ENCODE results near the gene DSPP. TPM values are rescaled to one million over a fixed set of nuclear protein-coding genes. Genes with fewer than 3 reads are reported as not detected.

DSPP gene
- total RNA-seq, 1 experiment from 2014 or later, result not detected

DNA sequence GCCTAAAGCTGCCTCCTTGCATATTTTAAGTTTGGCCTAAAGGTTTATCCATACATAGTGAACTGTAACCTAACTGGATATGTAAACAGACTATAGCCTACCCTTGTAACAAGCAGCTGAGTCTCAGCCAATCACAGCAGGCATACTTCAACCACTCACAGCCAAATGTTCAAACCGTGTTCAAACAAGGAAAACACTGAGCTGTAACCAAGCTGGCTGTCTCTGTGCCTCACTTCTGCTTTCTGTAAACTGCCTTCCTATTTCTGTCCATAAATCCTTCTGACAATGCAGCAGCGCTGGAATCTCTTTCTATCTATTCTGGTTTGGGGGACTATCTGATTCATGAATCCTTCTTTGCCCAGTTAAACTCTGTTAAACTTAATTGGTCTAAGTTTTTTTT, 16.4 kb downstream of the DSPP start:
- Mint-ChIP-seq H3K4me3 (no peak overlapping the region), H3K9me3 (peaks cover 9% of the 10 kb centered on the region), H3K27ac (no peak overlapping the region), H3K27me3 (ENCODE audit: low read depth) (no peaks in the 10 kb centered on the region), H3K4me1 (peaks cover 4% of the 10 kb centered on the region), H3K36me3 (no peaks in the 10 kb centered on the region)
- DNase-seq (ENCODE audit: low spot score), result no peak
- ChIA-PET CTCF (interaction anchor here (0.8 to 1.2 kb wide), 2 partner anchors 80 to 214 kb away, joined by 3 to 6 read pairs; no protein-coding TSS in a partner anchor), POLR2A (interaction anchor here (0.6 kb wide), 1 partner anchor 369 kb away, joined by 4 read pairs; no protein-coding TSS in a partner anchor)
- TF ChIP-seq CBFB (CRISPR knock-in tag; IDR thresholded peaks at IDR 0.05; ENCODE audit: low read depth) (no peak), JUN (CRISPR knock-in tag; IDR thresholded peaks at IDR 0.05) (no peak), SP1 (CRISPR knock-in tag; conservative IDR thresholded peaks at IDR 0.05) (no peak), ATF1 (CRISPR knock-in tag; IDR thresholded peaks at IDR 0.05) (no peak), EMX1 (CRISPR knock-in tag; IDR thresholded peaks at IDR 0.05) (no peak), FOXP1 (CRISPR knock-in tag; IDR thresholded peaks at IDR 0.05; ENCODE audit: borderline replicate concordance) (no peak)
- TF ChIP-seq, protein P1, sequence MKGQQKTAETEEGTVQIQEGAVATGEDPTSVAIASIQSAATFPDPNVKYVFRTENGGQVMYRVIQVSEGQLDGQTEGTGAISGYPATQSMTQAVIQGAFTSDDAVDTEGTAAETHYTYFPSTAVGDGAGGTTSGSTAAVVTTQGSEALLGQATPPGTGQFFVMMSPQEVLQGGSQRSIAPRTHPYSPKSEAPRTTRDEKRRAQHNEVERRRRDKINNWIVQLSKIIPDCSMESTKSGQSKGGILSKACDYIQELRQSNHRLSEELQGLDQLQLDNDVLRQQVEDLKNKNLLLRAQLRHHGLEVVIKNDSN (CRISPR knock-in tag; IDR thresholded peaks at IDR 0.05), result no peak
- no peak for ATAC-seq

DNA sequence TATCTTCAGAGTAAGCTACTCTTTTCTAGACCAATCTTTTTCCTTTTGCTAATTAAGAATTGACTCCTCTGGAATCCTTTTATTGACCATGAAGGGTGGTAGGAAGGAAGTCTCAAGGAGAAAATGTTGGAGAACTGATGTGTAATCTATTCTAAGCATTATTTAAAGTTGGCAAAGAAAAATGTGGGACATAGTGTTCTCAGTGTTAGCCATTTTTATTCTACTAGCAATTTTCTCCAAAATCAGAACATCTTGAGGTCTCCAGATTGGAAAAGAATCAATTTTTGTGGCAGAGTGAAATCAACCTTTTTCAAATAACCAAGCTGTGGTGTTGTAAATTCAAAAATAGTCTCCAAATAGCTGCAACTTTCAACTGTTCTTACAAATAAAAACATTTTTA, 23.3 kb downstream of the DSPP start:
- Mint-ChIP-seq H3K27ac (no peak overlapping the region), H3K4me1 (no peaks in the 10 kb centered on the region), H3K36me3 (no peaks in the 10 kb centered on the region), H3K9me3 (peaks cover 11% of the 10 kb centered on the region), H3K27me3 (ENCODE audit: low read depth) (no peaks in the 10 kb centered on the region), H3K4me3 (no peak overlapping the region)
- ChIA-PET CTCF (no interaction called here), POLR2A (no interaction called here)
- ATAC-seq, result no peak
- TF ChIP-seq ESRRA (CRISPR knock-in tag; IDR thresholded peaks at IDR 0.05; ENCODE audit: borderline replicate concordance) (no peak), ETV6 (CRISPR knock-in tag; IDR thresholded peaks at IDR 0.05) (no peak), ZNF232 (CRISPR knock-in tag; IDR thresholded peaks at IDR 0.05) (no peak), NFATC4 (CRISPR knock-in tag; IDR thresholded peaks at IDR 0.05) (no peak), ZNF671 (CRISPR knock-in tag; IDR thresholded peaks at IDR 0.05) (no peak), NFYB (CRISPR knock-in tag; conservative IDR thresholded peaks at IDR 0.05; ENCODE audit: low read depth) (no peak), NR3C1 (CRISPR knock-in tag; conservative IDR thresholded peaks at IDR 0.05; ENCODE audit: low read depth) (no peak), TCF7 (CRISPR knock-in tag; IDR thresholded peaks at IDR 0.05; ENCODE audit: low read depth) (no peak), HMGA2 (CRISPR knock-in tag; IDR thresholded peaks at IDR 0.05) (no peak), CREM (CRISPR knock-in tag; IDR thresholded peaks at IDR 0.05) (no peak), SMAD3 (CRISPR knock-in tag; IDR thresholded peaks at IDR 0.05; ENCODE audit: borderline replicate concordance) (no peak), RELA (CRISPR knock-in tag; IDR thresholded peaks at IDR 0.05; ENCODE audit: borderline replicate concordance) (no peak)
- TF ChIP-seq, protein P2, sequence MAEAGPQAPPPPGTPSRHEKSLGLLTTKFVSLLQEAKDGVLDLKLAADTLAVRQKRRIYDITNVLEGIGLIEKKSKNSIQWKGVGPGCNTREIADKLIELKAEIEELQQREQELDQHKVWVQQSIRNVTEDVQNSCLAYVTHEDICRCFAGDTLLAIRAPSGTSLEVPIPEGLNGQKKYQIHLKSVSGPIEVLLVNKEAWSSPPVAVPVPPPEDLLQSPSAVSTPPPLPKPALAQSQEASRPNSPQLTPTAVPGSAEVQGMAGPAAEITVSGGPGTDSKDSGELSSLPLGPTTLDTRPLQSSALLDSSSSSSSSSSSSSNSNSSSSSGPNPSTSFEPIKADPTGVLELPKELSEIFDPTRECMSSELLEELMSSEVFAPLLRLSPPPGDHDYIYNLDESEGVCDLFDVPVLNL (CRISPR knock-in tag; IDR thresholded peaks at IDR 0.05; ENCODE audit: borderline replicate concordance, low read depth), result no peak
- TF ChIP-seq, protein P3, sequence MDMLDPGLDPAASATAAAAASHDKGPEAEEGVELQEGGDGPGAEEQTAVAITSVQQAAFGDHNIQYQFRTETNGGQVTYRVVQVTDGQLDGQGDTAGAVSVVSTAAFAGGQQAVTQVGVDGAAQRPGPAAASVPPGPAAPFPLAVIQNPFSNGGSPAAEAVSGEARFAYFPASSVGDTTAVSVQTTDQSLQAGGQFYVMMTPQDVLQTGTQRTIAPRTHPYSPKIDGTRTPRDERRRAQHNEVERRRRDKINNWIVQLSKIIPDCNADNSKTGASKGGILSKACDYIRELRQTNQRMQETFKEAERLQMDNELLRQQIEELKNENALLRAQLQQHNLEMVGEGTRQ (CRISPR knock-in tag; IDR thresholded peaks at IDR 0.05), result no peak
- TF ChIP-seq, protein P4, sequence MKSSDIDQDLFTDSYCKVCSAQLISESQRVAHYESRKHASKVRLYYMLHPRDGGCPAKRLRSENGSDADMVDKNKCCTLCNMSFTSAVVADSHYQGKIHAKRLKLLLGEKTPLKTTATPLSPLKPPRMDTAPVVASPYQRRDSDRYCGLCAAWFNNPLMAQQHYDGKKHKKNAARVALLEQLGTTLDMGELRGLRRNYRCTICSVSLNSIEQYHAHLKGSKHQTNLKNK (CRISPR knock-in tag; IDR thresholded peaks at IDR 0.05), result no peak
- TF ChIP-seq, protein P5, sequence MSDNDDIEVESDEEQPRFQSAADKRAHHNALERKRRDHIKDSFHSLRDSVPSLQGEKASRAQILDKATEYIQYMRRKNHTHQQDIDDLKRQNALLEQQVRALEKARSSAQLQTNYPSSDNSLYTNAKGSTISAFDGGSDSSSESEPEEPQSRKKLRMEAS (CRISPR knock-in tag; IDR thresholded peaks at IDR 0.05), result no peak
- TF ChIP-seq, protein P6, sequence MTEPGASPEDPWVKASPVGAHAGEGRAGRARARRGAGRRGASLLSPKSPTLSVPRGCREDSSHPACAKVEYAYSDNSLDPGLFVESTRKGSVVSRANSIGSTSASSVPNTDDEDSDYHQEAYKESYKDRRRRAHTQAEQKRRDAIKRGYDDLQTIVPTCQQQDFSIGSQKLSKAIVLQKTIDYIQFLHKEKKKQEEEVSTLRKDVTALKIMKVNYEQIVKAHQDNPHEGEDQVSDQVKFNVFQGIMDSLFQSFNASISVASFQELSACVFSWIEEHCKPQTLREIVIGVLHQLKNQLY (CRISPR knock-in tag; IDR thresholded peaks at IDR 0.05), result no peak
- DNase-seq (ENCODE audit: low spot score), result no peak
